Mesenteric fat pad (tissue), 1 donor: ENCODE measurements around the gene UNG. TPM values are rescaled to one million over a fixed set of nuclear protein-coding genes. Genes with fewer than 3 reads are reported as not detected.

Experiments
- DNase-seq: peaks from one replicate; pipeline ENCODE4 v3.0.0-alpha.2; 2020; ENCODE audit warnings: low spot score
- total RNA-seq: library from RNA; stranded (reverse); fragmentation: NEBNext Ultra II Directional; extraction: Animal tissue kit (Norgen Biotek cat#: 25700); gene quantifications from one replicate; pipeline ENCODE4 v1.2.1, GENCODE V29; 2021
- donor health status: DM: yes; HTN: yes; CAD: no.

Gene UNG
- total RNA-seq, 1 donor from 2014 or later, result 46.3 TPM

GRCh38 chr12:109154451-109155438 lies 57.3 kb downstream of the UNG start:
- DNase-seq, result peak; percentile 94

GRCh38 chr12:109156036-109156435 lies 58.6 kb downstream of the UNG start:
- DNase-seq, result peak; percentile 43

- no peak for DNase-seq
Measured at GRCh38 chr12:109156586-109156985, 59.2 kb downstream of the UNG start.

- DNase-seq, result peak; percentile 20
Measured at GRCh38 chr12:109157986-109158385, 60.6 kb downstream of the UNG start.

GRCh38 chr12:109160433-109160832 lies 63.0 kb downstream of the UNG start:
- DNase-seq, result peak; percentile 67

Other genes starting within 250 kb of the UNG start
- gene SSH1, start 240.0 kb upstream of the UNG start, total RNA-seq, result 63.2 TPM
- gene DAO, start 217.5 kb upstream of the UNG start, total RNA-seq, result not detected
- not detected for gene SVOP, start 76.5 kb upstream of the UNG start, total RNA-seq
- 15.1 TPM for gene USP30, start 45.0 kb upstream of the UNG start, total RNA-seq
- 18.6 TPM for gene ALKBH2, start 4.1 kb upstream of the UNG start, total RNA-seq
- gene ACACB, start 19.0 kb downstream of the UNG start, total RNA-seq, result 1,896 TPM
- gene FOXN4, start 211.7 kb downstream of the UNG start, total RNA-seq, result not detected